GM19351 (cell line): Measurements from ENCODE around the gene DCST2.
A peak's percentile ranks its signal among the peaks of the same experiment; 100 is the strongest.

Experiments
- ATAC-seq: cut with Tn5 transposase; IDR thresholded peaks from one replicate; pipeline ENCODE4 v1.9.1; 2021; ENCODE audit warnings: mild to moderate bottlenecking, moderate library complexity; ENCODE audit not compliant: unreplicated experiment

DCST2 gene

GRCh38 chr1:155012026-155012546, 21.5 kb downstream of the DCST2 start:
- no peak for ATAC-seq

GRCh38 chr1:155011437-155012025, 22.1 kb downstream of the DCST2 start:
- no peak for ATAC-seq

GRCh38 chr1:155011004-155011416, 22.6 kb downstream of the DCST2 start:
- ATAC-seq, result no peak

- ATAC-seq, result no peak
Observed at GRCh38 chr1:155010211-155010918, 23.2 kb downstream of the DCST2 start.

DNA sequence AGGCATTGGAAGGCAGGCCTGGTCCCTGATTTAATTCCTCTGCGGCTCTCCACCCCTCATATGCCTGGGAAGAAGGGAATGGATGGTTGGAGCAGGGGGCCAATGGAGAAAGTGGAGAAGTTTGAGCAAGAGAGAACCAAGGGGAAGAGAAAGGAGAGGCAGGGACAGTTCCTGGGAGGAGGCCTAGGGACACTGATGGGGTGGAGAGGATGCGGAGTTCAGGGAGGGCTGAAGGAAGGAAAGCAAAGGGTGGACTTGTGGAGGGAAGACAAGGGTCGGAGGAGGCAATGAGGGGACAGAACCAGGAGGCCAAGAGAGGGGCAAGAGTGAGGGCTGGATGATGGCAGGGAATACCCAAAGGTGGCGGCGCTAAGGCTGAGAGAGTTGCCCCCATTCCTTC, 23.8 kb downstream of the DCST2 start:
- ATAC-seq, result no peak

DNA sequence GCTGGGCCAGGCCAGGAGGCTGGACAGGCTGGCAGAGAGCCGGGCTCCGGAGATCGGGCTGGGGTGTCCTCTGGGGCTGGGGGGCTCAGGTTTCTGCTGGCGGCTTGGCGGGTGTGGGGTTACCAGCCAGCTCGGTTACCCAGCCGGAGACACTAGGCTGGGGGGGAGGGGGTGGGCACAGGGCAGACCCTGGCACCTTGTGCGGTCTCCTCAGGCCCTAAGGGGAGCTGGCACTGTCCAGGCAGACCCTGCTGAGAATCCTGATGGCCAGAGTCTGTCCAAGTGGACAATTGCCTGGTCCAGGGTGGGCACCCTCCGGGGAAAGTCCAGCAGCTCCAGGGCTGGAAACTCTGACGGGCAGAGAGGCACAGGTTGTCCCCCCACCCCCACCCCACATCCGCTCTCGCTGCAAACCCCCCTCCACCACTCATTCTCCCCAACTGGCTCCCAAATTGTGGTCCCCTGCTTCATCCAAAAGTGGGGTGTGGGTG, 24.3 kb downstream of the DCST2 start:
- no peak for ATAC-seq

DNA sequence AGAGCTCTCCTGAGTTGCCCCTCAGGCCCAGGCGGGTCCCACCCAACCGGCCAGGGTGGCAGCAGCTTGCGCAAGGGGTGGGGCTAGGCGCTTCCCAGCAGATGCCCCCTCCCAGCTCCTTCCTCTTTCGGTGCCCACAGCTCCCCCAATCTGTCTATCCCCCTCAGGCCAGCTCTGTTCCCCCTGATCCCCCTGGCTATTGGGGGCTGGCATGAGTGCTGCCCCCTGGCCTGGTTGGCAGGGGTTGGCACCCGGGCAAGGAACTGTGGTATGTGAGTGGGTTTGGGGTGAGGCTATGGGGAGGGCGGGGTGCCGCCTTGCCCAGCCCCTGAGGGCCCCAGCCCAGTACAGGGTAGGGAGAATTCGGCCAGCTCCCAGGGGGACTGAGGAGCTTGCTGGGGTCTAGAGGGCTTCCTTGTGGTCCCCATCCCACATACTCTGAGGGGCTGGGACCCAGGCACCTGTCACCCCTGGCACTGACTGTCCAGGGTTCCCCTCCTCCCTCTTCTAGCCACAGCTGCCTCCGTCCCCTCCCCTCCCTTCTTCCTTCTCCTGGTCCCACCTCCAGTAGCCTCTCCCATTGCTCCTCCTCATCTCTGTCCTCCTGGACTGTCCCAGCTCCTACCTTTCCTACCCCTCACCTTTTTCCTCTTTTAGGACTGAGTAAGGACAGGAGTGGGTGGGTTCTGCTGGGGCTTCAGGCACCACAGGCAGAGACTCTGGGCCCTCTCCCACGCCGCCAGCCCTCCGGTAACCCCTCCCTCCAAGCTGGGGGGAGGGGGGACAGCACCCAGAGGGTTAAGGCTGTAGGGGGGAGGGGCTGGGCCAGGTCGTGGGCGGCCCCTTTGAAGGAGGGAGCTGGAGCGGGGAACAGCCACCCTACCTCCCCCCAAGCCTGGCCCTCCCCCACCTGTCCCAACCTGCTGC, 25.3 kb downstream of the DCST2 start:
- no peak for ATAC-seq

DNA sequence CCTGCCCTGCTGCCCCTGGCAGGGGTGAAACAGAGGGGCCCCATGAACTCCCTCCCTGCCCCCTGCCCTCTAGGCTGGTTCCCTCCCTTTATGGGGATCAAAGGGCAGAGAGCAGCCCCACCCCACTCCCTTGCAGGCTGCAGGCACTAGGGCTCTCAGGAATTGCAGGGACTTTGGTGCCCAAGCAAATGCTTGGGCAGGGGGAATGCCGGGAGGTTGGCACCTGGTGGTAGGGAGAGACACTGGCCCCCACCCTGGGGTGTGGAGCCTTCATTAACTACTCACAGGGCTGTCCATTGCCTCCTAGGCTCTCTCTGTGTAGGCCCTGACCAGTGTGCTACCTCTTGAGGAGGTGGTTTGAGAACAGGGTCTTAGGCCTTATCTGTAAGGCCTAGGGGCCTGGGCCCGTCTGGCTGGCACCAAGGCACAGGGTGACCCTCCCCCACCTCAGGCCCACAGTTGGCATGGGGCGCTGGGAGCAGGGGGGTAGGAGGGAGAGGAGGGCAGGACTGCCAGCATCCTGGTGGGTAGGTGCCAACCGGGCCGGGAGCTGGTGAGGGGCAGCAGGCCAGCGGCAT, 26.2 kb downstream of the DCST2 start:
- no peak for ATAC-seq

GRCh38 chr1:155006601-155007101, 26.9 kb downstream of the DCST2 start:
- ATAC-seq, result no peak

- no peak for ATAC-seq
Observed at GRCh38 chr1:155005076-155006011, 28.2 kb downstream of the DCST2 start.

DNA sequence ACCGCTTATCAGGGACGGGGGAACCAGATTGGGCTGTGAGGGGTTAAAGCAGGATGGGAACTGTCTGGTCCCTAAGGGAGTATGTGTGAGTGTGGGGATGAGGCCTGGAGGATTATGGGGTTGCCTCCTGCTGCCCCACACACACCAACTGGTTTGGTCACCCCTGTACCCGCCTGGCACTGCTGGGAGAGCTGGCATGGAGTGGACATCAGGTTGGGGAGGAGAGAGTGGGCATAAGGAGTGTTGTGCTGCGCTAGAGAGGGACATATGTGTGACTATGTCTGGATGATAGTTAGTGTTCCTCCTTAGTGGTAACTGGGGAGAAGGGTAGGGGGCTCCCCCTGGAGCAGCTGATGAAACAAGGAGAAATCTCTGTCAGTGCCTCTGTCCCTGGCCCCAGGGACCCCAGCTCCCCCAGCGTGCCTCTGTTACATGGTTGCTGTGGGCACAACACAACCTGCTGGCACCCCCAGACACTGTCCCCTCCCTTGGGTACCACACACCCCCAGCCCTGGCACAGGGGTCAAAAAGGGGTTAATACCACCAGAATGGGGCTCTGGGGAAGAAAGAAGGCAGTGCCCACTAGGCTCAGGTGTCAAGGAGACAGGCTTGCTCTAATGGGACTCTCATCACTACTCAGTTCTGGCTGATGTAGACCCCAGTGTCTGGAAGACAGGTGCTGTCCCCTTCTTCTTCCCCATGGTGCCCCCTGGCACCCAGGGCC, 29.1 kb downstream of the DCST2 start:
- ATAC-seq, result no peak

GRCh38 chr1:155003766-155004351, 29.7 kb downstream of the DCST2 start:
- no peak for ATAC-seq

- ATAC-seq, result no peak
Observed at GRCh38 chr1:155003227-155003765, 30.3 kb downstream of the DCST2 start.

DNA sequence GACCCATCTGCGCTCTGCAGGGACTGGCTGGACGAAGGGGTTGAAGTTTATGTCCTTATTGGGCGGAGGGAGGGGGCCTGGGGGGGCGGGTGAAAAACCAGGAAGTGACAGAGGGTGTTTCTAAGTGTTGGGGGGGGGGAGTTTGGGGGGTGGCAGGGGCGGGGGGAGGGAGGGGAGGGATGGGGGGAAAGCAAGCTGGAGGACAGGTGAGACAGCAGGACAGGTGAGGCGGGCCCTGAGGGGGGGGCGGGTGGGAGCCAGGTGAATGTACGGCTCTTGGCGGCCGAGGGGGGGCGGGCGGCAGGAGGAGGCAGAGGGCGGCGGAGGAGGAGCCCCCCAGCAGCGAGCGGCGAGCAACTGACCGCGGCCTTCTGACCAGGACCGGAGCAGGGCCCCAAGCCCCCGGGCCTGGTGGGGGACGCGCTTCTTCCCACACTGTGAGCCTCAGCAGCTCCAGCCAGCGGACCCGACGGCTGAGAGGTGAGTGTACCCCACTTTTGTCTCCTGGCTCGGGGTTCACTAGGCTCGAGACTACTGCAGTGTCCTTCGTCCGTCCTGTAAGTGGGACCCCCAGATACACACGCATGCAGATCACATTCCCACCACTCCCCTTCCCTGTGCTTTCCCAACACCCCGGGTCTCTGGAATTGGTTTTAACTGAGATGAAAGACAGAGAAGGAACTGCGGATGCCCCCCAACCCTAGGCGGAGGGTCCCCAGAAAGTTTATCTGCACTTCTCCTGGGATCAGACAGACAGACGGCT, 30.9 kb downstream of the DCST2 start, which contains the start of gene ZBTB7B:
TSS of gene ZBTB7B (plus strand) at position 339 of the 763 bp plus-strand sequence. CDS start 11,859 bp downstream, outside the sequence.
- ATAC-seq, result no peak

GRCh38 chr1:155001675-155002463, 31.7 kb downstream of the DCST2 start:
- ATAC-seq, result peak; percentile 49

DNA sequence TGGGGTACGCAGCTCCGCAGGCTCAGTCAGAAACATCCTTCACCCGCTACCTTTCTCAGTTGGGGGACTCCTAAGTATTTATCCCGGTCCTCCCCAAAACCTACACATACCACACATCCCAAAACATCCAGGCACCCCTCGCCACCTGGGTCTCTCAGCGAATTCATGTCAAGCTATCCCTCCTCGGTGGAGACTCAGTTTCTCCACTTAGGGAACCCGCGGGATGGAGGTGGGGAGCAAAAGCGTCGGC, 32.2 kb downstream of the DCST2 start:
- no peak for ATAC-seq
